ENCODE data around the gene KCTD14.

KCTD14 gene

DNA sequence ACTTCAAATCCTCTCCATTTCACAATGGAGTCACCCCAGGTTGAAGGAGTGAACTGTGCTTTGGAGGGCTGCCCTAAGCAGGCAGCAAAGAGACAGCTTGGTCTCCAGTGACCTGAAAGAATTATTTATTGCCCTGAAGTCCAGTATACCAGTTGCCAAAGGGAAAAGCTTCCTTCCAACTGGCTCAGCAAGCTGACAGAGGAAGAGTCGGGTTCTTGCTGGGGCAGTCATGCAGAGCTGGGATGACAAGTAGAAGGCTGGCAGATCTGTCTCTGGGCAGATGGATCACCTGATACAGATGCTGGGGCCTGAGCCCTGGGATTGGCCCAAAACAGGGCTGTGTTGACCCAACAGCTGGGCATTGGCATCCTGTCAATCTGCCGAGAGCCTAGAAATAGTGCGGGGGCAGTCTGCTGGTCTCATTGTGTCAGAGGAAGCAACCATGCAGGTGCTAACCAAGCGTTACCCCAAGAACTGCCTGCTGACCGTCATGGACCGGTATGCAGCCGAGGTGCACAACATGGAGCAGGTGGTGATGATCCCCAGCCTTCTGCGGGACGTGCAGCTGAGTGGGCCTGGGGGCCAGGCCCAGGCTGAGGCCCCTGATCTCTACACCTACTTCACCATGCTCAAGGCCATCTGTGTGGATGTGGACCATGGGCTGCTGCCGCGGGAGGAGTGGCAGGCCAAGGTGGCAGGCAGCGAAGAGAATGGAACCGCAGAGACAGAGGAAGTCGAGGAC, 40.5 kb upstream of the KCTD14 start, which contains the start of gene THRSP:
TSS of gene THRSP (plus strand) at position 422 of the 742 bp plus-strand sequence. CDS start at position 443, 21 bp downstream.
- H3K79me1 ChIP-seq (replicated peaks; ENCODE audit: low read length, poor library complexity, severe bottlenecking) = peaks cover 4% of the 10 kb centered on the region
- no peak within 1 kb of the TSS for H3K14ac ChIP-seq (ENCODE audit: low read length in 2 of 2)
- no peak for DNase-seq
- no peak within 1 kb of the TSS for H3K18ac ChIP-seq (ENCODE audit: low read depth in 1 of 2, low read length in 2 of 2)
- H3K4me2 ChIP-seq (ENCODE audit: low read length, poor library complexity, severe bottlenecking) = no peak within 1 kb of the TSS
- no peak within 1 kb of the TSS for H4K91ac ChIP-seq (ENCODE audit: low read length)
- no peak within 1 kb of the TSS for H2AFZ ChIP-seq (ENCODE audit: low read depth, low read length)
- H2BK15ac ChIP-seq (ENCODE audit: low read depth, poor library complexity, severe bottlenecking) = no peak within 1 kb of the TSS
- no peak within 1 kb of the TSS for H2BK12ac ChIP-seq (ENCODE audit: low read length in 2 of 2)
- no peak within 1 kb of the TSS for H2BK5ac ChIP-seq (ENCODE audit: low read depth, low read length, poor library complexity, severe bottlenecking)
- no peak within 1 kb of the TSS for H3K23ac ChIP-seq (ENCODE audit: low read length in 2 of 2)
- H3K27ac ChIP-seq (ENCODE audit: low read length, poor library complexity, severe bottlenecking) = no peak within 1 kb of the TSS
- no peaks in the 10 kb centered on the region for H3K9me3 ChIP-seq (ENCODE audit: control insufficient read depth, low read length)
- no peak within 1 kb of the TSS for H2AK5ac ChIP-seq (ENCODE audit: low read length, severe bottlenecking)
- WGBS = 96% methylated on average over 14 of the region's 14 CpGs
- H3K9ac ChIP-seq (ENCODE audit: low read length) = no peak within 1 kb of the TSS
- H3K4me3 ChIP-seq (ENCODE audit: insufficient read depth in 1 of 2, low read depth in 1 of 2, low read length in 2 of 2) = no peak within 1 kb of the TSS
- peaks cover 9 to 11% of the 10 kb centered on the region in 2 experiments for H3K36me3 ChIP-seq (ENCODE audit: control insufficient read depth in 1 of 2, insufficient read depth in 2 of 2, low read depth in 1 of 2, low read length in 2 of 2)
- peak within 1 kb of the TSS; percentile 14 for H4K8ac ChIP-seq (ENCODE audit: low read length)
- no peaks in the 10 kb centered on the region for H3K27me3 ChIP-seq (ENCODE audit: control insufficient read depth in 1 of 2, insufficient read depth in 1 of 2, low read length in 2 of 2)
- no peak within 1 kb of the TSS for H3K4ac ChIP-seq (ENCODE audit: low read depth in 1 of 2, low read length in 2 of 2)
- H2BK120ac ChIP-seq (ENCODE audit: low read depth, low read length) = no peak within 1 kb of the TSS
- H3K4me1 ChIP-seq (ENCODE audit: control insufficient read depth, insufficient read depth, low read depth, low read length) = no peaks in the 10 kb centered on the region

GRCh38 chr11:78062671-78063070, 39.6 kb upstream of the KCTD14 start:
- H3K14ac ChIP-seq (ENCODE audit: low read length in 2 of 2) = no peak overlapping the region
- H3K9me3 ChIP-seq (ENCODE audit: control insufficient read depth, low read length) = no peaks in the 10 kb centered on the region
- H3K23ac ChIP-seq (ENCODE audit: low read length in 2 of 2) = no peak overlapping the region
- no peak overlapping the region for H2BK5ac ChIP-seq (ENCODE audit: low read depth, low read length, poor library complexity, severe bottlenecking)
- no peak overlapping the region for H3K4me2 ChIP-seq (ENCODE audit: low read length, poor library complexity, severe bottlenecking)
- DNase-seq = no peak
- H3K9ac ChIP-seq (ENCODE audit: low read length) = no peak overlapping the region
- no peak overlapping the region for H3K4me3 ChIP-seq (ENCODE audit: insufficient read depth in 1 of 2, low read depth in 1 of 2, low read length in 2 of 2)
- WGBS = 100% methylated on average over 1 of the region's 2 CpGs
- no peak overlapping the region for H2BK15ac ChIP-seq (ENCODE audit: low read depth, poor library complexity, severe bottlenecking)
- peaks cover 5 to 7% of the 10 kb centered on the region in 2 experiments for H3K36me3 ChIP-seq (ENCODE audit: control insufficient read depth in 1 of 2, insufficient read depth in 2 of 2, low read depth in 1 of 2, low read length in 2 of 2)
- H2AFZ ChIP-seq (ENCODE audit: low read depth, low read length) = no peak overlapping the region
- H3K4ac ChIP-seq (ENCODE audit: low read depth in 1 of 2, low read length in 2 of 2) = no peak overlapping the region
- peak overlapping the region; percentile 14 for H4K8ac ChIP-seq (ENCODE audit: low read length)
- H3K18ac ChIP-seq (ENCODE audit: low read depth in 1 of 2, low read length in 2 of 2) = no peak overlapping the region
- no peaks in the 10 kb centered on the region for H3K27me3 ChIP-seq (ENCODE audit: control insufficient read depth in 1 of 2, insufficient read depth in 1 of 2, low read length in 2 of 2)
- H2AK5ac ChIP-seq (ENCODE audit: low read length, severe bottlenecking) = no peak overlapping the region
- no peak overlapping the region for H3K27ac ChIP-seq (ENCODE audit: low read length, poor library complexity, severe bottlenecking)
- H3K4me1 ChIP-seq (ENCODE audit: control insufficient read depth, insufficient read depth, low read depth, low read length) = no peaks in the 10 kb centered on the region
- H2BK120ac ChIP-seq (ENCODE audit: low read depth, low read length) = no peak overlapping the region
- no peak overlapping the region for H2BK12ac ChIP-seq (ENCODE audit: low read length in 2 of 2)
- H3K79me1 ChIP-seq (replicated peaks; ENCODE audit: low read length, poor library complexity, severe bottlenecking) = peaks cover 4% of the 10 kb centered on the region
- no peak overlapping the region for H4K91ac ChIP-seq (ENCODE audit: low read length)

GRCh38 chr11:78061921-78062311, 38.8 kb upstream of the KCTD14 start:
- WGBS = 90% methylated on average over 4 of the region's 4 CpGs

GRCh38 chr11:78061088-78061920, 38.2 kb upstream of the KCTD14 start:
- Histone ChIP-seq H3K9ac (ENCODE audit: low read length) (no peak overlapping the region), H2BK120ac (ENCODE audit: low read depth, low read length) (no peak overlapping the region), H3K4me2 (ENCODE audit: low read length, poor library complexity, severe bottlenecking) (no peak overlapping the region), H2BK15ac (ENCODE audit: low read depth, poor library complexity, severe bottlenecking) (no peak overlapping the region), H2BK5ac (ENCODE audit: low read depth, low read length, poor library complexity, severe bottlenecking) (no peak overlapping the region), H3K27ac (ENCODE audit: low read length, poor library complexity, severe bottlenecking) (no peak overlapping the region), H3K79me1 (replicated peaks; ENCODE audit: low read length, poor library complexity, severe bottlenecking) (peaks cover 2% of the 10 kb centered on the region), H3K9me3 (ENCODE audit: control insufficient read depth, low read length) (no peaks in the 10 kb centered on the region), H4K91ac (ENCODE audit: low read length) (no peak overlapping the region), H2BK12ac (ENCODE audit: low read length in 2 of 2) (no peak overlapping the region), H3K36me3 (ENCODE audit: control insufficient read depth in 1 of 2, insufficient read depth in 2 of 2, low read depth in 1 of 2, low read length in 2 of 2) (peaks cover 0 to 4% of the 10 kb centered on the region in 2 experiments), H3K4ac (ENCODE audit: low read depth in 1 of 2, low read length in 2 of 2) (no peak overlapping the region), H3K18ac (ENCODE audit: low read depth in 1 of 2, low read length in 2 of 2) (no peak overlapping the region), H3K14ac (ENCODE audit: low read length in 2 of 2) (no peak overlapping the region), H3K4me1 (ENCODE audit: control insufficient read depth, insufficient read depth, low read depth, low read length) (no peaks in the 10 kb centered on the region), H3K27me3 (ENCODE audit: control insufficient read depth in 1 of 2, insufficient read depth in 1 of 2, low read length in 2 of 2) (no peaks in the 10 kb centered on the region), H2AFZ (ENCODE audit: low read depth, low read length) (no peak overlapping the region), H4K8ac (ENCODE audit: low read length) (no peak overlapping the region), H3K23ac (ENCODE audit: low read length in 2 of 2) (no peak overlapping the region), H3K4me3 (ENCODE audit: insufficient read depth in 1 of 2, low read depth in 1 of 2, low read length in 2 of 2) (no peak overlapping the region), H2AK5ac (ENCODE audit: low read length, severe bottlenecking) (no peak overlapping the region)
- no peak for DNase-seq
- WGBS = 81% methylated on average over 4 of the region's 4 CpGs

More at GRCh38 chr11:78061921-78062311, 38.8 kb upstream of the KCTD14 start:
- no peak overlapping the region for H2BK120ac ChIP-seq (ENCODE audit: low read depth, low read length)
- no peak overlapping the region for H2BK5ac ChIP-seq (ENCODE audit: low read depth, low read length, poor library complexity, severe bottlenecking)
- no peak overlapping the region for H3K4me3 ChIP-seq (ENCODE audit: insufficient read depth in 1 of 2, low read depth in 1 of 2, low read length in 2 of 2)
- peaks cover 0 to 4% of the 10 kb centered on the region in 2 experiments for H3K36me3 ChIP-seq (ENCODE audit: control insufficient read depth in 1 of 2, insufficient read depth in 2 of 2, low read depth in 1 of 2, low read length in 2 of 2)
- H3K9me3 ChIP-seq (ENCODE audit: control insufficient read depth, low read length) = no peaks in the 10 kb centered on the region
- H2BK12ac ChIP-seq (ENCODE audit: low read length in 2 of 2) = no peak overlapping the region
- H4K91ac ChIP-seq (ENCODE audit: low read length) = peak overlapping the region; percentile 39
- H3K4me1 ChIP-seq (ENCODE audit: control insufficient read depth, insufficient read depth, low read depth, low read length) = no peaks in the 10 kb centered on the region
- no peak overlapping the region for H3K4me2 ChIP-seq (ENCODE audit: low read length, poor library complexity, severe bottlenecking)
- H4K8ac ChIP-seq (ENCODE audit: low read length) = no peak overlapping the region
- no peak overlapping the region for H3K18ac ChIP-seq (ENCODE audit: low read depth in 1 of 2, low read length in 2 of 2)
- no peak overlapping the region for H3K23ac ChIP-seq (ENCODE audit: low read length in 2 of 2)
- H3K27ac ChIP-seq (ENCODE audit: low read length, poor library complexity, severe bottlenecking) = no peak overlapping the region
- no peak overlapping the region for H3K14ac ChIP-seq (ENCODE audit: low read length in 2 of 2)
- no peak overlapping the region for H3K4ac ChIP-seq (ENCODE audit: low read depth in 1 of 2, low read length in 2 of 2)
- no peak overlapping the region for H2AK5ac ChIP-seq (ENCODE audit: low read length, severe bottlenecking)
- H2AFZ ChIP-seq (ENCODE audit: low read depth, low read length) = no peak overlapping the region
- no peak overlapping the region for H2BK15ac ChIP-seq (ENCODE audit: low read depth, poor library complexity, severe bottlenecking)
- no peaks in the 10 kb centered on the region for H3K27me3 ChIP-seq (ENCODE audit: control insufficient read depth in 1 of 2, insufficient read depth in 1 of 2, low read length in 2 of 2)
- no peak for DNase-seq
- H3K9ac ChIP-seq (ENCODE audit: low read length) = no peak overlapping the region
- H3K79me1 ChIP-seq (replicated peaks; ENCODE audit: low read length, poor library complexity, severe bottlenecking) = peaks cover 4% of the 10 kb centered on the region
